RWPE2 (cell line): Measurements from ENCODE around the gene ZNF384.

Experiments used
- ATAC-seq: fragments of 200-7000 bp; cut with Tn5 transposase; 3 replicates; pipeline ENCODE4 v1.9.1; 2021; ENCODE audit warnings: low read depth
- DNase-seq: peaks from one replicate; pipeline ENCODE4 v3.0.0-alpha.2; 2020; ENCODE audit warnings: low spot score
- H3K27ac ChIP-seq: fragments of 450-650 bp; 2 replicates; pipeline ENCODE4 v1.5.1; 2017; ENCODE audit warnings: mild to moderate bottlenecking; ENCODE audit not compliant: poor library complexity, severe bottlenecking
- H3K27me3 ChIP-seq: fragments of 250-450 bp; sonication (Bioruptor Pico); 2 replicates; pipeline ENCODE4 v1.5.1; 2021; ENCODE audit warnings: mild to moderate bottlenecking, moderate library complexity; ENCODE audit not compliant: insufficient read depth, poor library complexity, severe bottlenecking
- H3K36me3 ChIP-seq: fragments of 250-450 bp; sonication (Bioruptor Pico); 2 replicates; pipeline ENCODE4 v1.5.1; 2020; ENCODE audit warnings: low read depth, mild to moderate bottlenecking, moderate library complexity
- H3K4me1 ChIP-seq: fragments of 250-450 bp; sonication (Bioruptor Pico); 2 replicates; pipeline ENCODE4 v1.5.1; 2021; ENCODE audit warnings: mild to moderate bottlenecking, moderate library complexity; ENCODE audit not compliant: insufficient read depth, poor library complexity, severe bottlenecking
- H3K4me3 ChIP-seq: fragments of 250-450 bp; sonication (Bioruptor Pico); 2 replicates; pipeline ENCODE4 v1.5.1; 2021; ENCODE audit warnings: mild to moderate bottlenecking, moderate library complexity; ENCODE audit not compliant: severe bottlenecking
- H3K9me3 ChIP-seq: fragments of 250-450 bp; sonication (Bioruptor Pico); 2 replicates; pipeline ENCODE4 v1.5.1; 2021; ENCODE audit warnings: mild to moderate bottlenecking, moderate library complexity; ENCODE audit not compliant: severe bottlenecking
- TF ChIP-seq, protein P1 (sequence below): fragments of 450-650 bp; IDR thresholded peaks from one replicate; pipeline ENCODE4 v1.5.1; 2017; ENCODE audit warnings: mild to moderate bottlenecking, moderate library complexity; ENCODE audit not compliant: poor library complexity, severe bottlenecking

ZNF384 gene

GRCh38 chr12:6695313-6696045 lies 6.3 kb upstream of the ZNF384 start:
- DNase-seq = no peak
- Histone ChIP-seq H3K9me3 (no peaks in the 10 kb centered on the region), H3K27me3 (peaks cover 9% of the 10 kb centered on the region), H3K27ac (no peak overlapping the region), H3K4me3 (no peak overlapping the region), H3K36me3 (no peaks in the 10 kb centered on the region), H3K4me1 (peaks cover 3% of the 10 kb centered on the region)
- TF ChIP-seq, protein P1, sequence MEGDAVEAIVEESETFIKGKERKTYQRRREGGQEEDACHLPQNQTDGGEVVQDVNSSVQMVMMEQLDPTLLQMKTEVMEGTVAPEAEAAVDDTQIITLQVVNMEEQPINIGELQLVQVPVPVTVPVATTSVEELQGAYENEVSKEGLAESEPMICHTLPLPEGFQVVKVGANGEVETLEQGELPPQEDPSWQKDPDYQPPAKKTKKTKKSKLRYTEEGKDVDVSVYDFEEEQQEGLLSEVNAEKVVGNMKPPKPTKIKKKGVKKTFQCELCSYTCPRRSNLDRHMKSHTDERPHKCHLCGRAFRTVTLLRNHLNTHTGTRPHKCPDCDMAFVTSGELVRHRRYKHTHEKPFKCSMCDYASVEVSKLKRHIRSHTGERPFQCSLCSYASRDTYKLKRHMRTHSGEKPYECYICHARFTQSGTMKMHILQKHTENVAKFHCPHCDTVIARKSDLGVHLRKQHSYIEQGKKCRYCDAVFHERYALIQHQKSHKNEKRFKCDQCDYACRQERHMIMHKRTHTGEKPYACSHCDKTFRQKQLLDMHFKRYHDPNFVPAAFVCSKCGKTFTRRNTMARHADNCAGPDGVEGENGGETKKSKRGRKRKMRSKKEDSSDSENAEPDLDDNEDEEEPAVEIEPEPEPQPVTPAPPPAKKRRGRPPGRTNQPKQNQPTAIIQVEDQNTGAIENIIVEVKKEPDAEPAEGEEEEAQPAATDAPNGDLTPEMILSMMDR = no peak
- ATAC-seq = no peak

GRCh38 chr12:6694701-6695100 lies 5.5 kb upstream of the ZNF384 start:
- H3K36me3 ChIP-seq = no peaks in the 10 kb centered on the region
- no peaks in the 10 kb centered on the region for H3K9me3 ChIP-seq
- DNase-seq (no peak), ATAC-seq (no peak)
- H3K4me3 ChIP-seq = no peak overlapping the region
- TF ChIP-seq, protein P1 = no peak
- H3K27ac ChIP-seq = no peak overlapping the region
- peaks cover 4% of the 10 kb centered on the region for H3K27me3 ChIP-seq
- peaks cover 6% of the 10 kb centered on the region for H3K4me1 ChIP-seq

DNA sequence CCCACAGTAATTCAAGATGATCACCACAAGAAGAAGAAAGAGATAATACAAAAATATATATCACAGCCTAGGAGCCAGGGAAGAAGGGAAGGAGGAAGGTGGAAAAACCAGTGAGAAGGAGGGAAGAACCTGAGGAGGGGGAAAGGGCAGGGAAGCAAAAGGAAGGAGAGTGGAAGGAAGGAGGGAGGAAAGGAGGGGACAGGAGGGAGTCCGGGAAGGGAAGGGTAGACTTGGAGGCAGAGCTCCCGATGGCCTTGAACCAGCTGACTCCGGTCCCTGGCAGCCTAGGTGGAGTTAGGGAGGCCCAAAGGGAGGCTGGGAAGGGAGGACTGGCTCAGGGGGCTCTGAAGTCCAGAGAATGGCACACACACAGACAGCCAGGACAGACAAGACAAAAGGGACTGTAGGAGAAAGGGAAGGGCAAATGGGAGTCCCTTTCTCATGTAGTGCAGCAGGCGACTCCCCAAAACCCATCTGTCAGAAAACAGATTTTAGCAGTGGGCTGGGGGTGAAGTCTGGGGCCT lies 4.7 kb upstream of the ZNF384 start:
- Histone ChIP-seq H3K4me3 (no peak overlapping the region), H3K36me3 (no peaks in the 10 kb centered on the region), H3K27ac (no peak overlapping the region), H3K27me3 (no peaks in the 10 kb centered on the region), H3K9me3 (no peaks in the 10 kb centered on the region), H3K4me1 (peaks cover 6% of the 10 kb centered on the region)
- no peak for DNase-seq
- TF ChIP-seq, protein P1 = no peak
- ATAC-seq = no peak

DNA sequence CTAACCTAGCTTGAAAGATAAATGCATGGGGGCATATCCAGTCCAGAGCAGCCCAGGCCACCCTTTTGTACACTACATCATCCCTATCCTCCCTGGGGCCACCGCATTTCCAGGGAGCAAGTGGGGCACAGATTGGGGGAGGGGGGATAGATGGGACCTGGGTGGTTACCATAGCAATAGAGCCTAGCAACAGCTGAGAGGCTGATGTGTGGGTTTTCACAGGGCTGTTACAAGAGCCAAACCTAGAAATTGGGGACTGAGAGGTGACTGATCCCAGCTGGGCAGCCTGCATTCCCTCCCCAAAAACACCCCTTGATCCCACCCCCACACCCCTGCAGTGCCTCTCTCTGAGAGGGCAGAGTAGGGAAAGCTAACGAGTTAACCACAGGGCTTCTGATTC lies 3.7 kb upstream of the ZNF384 start:
- Histone ChIP-seq H3K27me3 (no peaks in the 10 kb centered on the region), H3K27ac (no peak overlapping the region), H3K9me3 (no peaks in the 10 kb centered on the region), H3K36me3 (no peaks in the 10 kb centered on the region), H3K4me3 (no peak overlapping the region), H3K4me1 (peaks cover 7% of the 10 kb centered on the region)
- ATAC-seq (no peak), DNase-seq (no peak)
- TF ChIP-seq, protein P1 = no peak

DNA sequence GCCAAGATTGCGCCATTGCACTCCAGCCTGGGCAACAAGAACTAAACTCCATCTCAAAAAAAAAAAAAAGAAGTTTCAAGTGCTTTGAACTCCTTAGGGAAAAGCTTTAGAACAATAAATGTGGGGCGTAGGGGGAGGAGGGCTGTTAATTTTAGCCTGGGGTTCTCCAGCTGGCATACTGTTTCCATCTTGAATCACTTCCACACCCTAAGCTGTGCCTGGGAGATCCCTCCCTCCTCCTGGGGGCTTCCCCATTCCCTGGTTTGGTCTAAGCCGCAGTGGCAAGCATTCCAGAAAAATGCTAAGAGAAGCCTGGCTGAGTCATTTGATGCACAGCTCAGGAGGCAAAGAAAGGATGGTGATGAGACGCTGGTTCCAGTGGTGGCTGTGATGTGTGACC lies 2.3 kb upstream of the ZNF384 start:
- Histone ChIP-seq H3K36me3 (peaks cover 6% of the 10 kb centered on the region; the same call in 1 of the 2 replicates), H3K4me1 (peaks cover 14% of the 10 kb centered on the region), H3K9me3 (no peaks in the 10 kb centered on the region), H3K27ac (no peak overlapping the region), H3K4me3 (no peak overlapping the region), H3K27me3 (no peaks in the 10 kb centered on the region)
- TF ChIP-seq, protein P1 = no peak
- no peak for DNase-seq
- ATAC-seq = no peak
